Measurements from ENCODE around the gene GALNT10.

DNA sequence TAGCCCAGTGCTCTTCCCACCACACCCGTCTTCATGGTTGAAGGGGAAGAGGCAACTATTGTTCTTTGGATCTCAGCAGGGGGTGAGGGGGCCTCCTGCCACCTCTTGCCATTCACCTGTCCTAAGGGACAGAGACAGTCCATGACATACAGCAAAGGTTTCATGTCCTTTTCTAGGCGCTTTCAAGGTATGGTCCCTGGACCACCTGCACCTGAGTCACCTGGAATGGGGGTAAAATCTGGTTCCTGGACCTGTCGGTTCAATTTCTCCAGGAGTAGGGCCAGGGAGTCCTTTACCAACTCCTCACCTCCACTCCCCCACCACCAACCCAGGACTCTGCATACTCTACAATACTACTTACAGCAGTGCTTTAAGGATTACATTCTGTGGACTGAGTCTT lies 221.8 kb downstream of the GALNT10 start:
- TF ChIP-seq, protein P1, sequence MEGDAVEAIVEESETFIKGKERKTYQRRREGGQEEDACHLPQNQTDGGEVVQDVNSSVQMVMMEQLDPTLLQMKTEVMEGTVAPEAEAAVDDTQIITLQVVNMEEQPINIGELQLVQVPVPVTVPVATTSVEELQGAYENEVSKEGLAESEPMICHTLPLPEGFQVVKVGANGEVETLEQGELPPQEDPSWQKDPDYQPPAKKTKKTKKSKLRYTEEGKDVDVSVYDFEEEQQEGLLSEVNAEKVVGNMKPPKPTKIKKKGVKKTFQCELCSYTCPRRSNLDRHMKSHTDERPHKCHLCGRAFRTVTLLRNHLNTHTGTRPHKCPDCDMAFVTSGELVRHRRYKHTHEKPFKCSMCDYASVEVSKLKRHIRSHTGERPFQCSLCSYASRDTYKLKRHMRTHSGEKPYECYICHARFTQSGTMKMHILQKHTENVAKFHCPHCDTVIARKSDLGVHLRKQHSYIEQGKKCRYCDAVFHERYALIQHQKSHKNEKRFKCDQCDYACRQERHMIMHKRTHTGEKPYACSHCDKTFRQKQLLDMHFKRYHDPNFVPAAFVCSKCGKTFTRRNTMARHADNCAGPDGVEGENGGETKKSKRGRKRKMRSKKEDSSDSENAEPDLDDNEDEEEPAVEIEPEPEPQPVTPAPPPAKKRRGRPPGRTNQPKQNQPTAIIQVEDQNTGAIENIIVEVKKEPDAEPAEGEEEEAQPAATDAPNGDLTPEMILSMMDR (IDR thresholded peaks at IDR 0.05; ENCODE audit: insufficient read depth, low read depth, low read length): no peak
- no peak for TF ChIP-seq EZH2 (IDR thresholded peaks at IDR 0.05; ENCODE audit: insufficient read depth, low read length)
